Fibroblast of peridontal ligament (primary cell): ENCODE measurements around the gene BAX.

Source experiments
- DNase-seq: peaks from one replicate; pipeline ENCODE4 v3.0.0-alpha.2; 2010; ENCODE audit errors: extremely low read depth

Gene BAX

GRCh38 chr19:48962029-48962848 is 7.6 kb downstream of the BAX start:
- DNase-seq, result no peak

DNA sequence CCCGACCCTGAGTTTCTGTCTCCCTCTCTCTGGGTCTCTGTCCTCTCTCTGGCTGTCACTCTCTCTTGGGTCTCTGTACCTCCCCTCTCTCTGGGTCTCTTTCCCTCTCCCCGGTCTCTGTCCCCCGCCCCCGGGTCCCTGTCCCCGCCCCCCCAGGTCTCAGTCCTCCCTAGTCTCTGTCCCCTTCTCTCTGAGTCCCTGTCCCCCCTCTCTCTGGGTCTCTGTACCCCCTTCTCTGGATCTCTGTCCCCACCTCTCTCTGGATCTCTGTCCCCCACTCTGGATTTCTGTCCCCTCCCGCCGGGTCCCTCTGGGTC is 8.1 kb downstream of the BAX start:
- DNase-seq, result no peak

GRCh38 chr19:48963371-48964204 is 8.9 kb downstream of the BAX start:
- DNase-seq, result peak; percentile 48

DNA sequence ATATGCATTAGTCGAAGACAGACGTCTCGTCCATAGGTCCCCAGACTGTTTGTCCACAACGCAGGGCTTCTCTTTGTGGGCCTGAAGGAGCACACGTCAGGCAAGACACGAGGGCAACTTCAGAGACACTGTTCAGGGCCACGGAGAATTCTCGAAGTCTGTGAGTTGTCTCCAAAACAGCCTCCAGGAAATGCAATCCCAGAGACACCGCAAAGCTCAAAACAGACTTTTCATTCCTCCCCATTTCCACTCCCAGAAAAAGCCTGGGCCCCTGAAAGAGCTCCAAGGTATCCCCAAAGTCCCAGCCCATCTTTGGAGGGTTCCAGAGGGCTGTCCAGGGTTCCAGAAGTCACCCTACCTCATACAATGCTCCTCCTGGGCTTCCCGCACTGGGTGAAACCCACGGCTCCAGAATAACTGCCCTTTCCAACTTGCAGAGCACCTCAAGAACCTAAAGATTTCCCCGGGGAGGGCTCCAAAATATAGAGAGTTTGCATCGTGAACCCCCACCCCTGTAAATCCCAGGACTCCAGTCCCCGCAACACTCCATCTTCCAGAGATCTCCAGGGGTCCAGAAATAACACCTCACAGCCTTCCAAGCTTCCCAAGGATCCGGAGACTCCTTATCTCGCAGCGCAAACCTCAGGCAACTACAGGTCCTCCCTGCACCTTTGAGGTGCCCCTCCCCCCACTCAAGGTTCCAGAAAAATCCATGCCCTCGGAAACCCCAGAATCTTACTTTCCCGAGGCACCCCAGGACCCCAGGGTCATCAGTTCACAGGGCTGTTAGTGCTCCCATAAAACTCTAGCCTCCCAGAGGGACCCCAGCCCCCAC is 9.7 kb downstream of the BAX start:
- peak; percentile 51 for DNase-seq

GRCh38 chr19:48965040-48965805 is 10.5 kb downstream of the BAX start, which contains the start of gene FTL:
Gene FTL, plus strand, starts transcription at chr19:48965309. Its CDS starts 199 bp downstream, at chr19:48965508.
- peak; percentile 94 for DNase-seq

DNA sequence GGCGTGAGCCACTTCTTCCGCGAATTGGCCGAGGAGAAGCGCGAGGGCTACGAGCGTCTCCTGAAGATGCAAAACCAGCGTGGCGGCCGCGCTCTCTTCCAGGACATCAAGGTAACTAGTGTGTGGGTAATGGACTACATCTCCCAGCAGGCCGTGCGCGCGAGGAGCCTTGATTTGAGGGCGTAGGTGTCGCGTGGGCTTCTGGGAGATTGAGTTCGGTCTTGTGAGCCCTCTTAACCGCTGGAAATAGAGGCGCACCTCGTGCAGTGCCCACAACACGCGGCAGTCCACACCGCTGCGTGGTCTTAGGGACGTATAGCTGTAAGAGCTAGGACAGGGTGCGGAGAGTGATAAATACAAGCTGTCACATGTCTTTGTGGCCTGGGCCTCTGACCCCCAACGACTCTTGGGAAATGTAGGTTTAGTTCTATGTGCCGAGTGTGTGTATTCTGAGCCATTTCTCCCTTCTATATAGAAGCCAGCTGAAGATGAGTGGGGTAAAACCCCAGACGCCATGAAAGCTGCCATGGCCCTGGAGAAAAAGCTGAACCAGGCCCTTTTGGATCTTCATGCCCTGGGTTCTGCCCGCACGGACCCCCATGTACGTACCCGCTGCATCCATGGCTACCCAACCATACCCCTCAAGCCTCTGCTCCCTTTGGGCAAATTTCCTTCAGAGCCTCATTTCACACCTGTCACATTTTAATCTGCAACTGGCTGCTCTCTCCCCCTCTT is 11.3 kb downstream of the BAX start:
- DNase-seq, result peak; percentile 76

- DNase-seq, result no peak
Measured at GRCh38 chr19:48966541-48967345, 12.1 kb downstream of the BAX start.

- peak; percentile 75 for DNase-seq
Measured at GRCh38 chr19:48967346-48968178, 12.9 kb downstream of the BAX start.

DNA sequence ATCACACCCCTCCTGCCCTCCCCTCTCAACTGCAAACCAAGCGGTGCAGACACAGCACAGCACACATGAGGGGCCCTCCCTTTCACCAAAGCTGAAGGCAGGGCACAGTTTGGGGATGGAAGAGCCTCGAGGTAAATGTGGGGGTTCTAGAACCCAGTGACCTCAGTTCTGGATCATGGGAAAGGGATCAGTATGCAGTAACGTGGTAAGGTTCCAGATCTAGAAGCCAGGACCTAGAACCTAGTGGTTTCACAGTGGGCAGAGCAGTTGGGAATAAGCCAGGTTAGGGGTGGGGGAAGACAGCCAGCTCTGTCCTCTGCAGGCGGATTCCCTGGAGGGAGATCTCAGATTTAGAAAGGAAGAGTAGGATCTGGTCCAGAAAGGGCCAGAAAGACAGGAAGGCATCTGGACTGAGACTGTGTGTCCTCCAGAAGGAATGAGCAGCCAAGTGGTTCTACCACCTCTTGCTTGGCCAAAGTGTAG is 13.5 kb downstream of the BAX start:
- DNase-seq, result peak; percentile 55

- no peak for DNase-seq
Measured at GRCh38 chr19:48968813-48969218, 14.1 kb downstream of the BAX start.

GRCh38 chr19:48969276-48970138 is 14.8 kb downstream of the BAX start:
- DNase-seq, result no peak

DNA sequence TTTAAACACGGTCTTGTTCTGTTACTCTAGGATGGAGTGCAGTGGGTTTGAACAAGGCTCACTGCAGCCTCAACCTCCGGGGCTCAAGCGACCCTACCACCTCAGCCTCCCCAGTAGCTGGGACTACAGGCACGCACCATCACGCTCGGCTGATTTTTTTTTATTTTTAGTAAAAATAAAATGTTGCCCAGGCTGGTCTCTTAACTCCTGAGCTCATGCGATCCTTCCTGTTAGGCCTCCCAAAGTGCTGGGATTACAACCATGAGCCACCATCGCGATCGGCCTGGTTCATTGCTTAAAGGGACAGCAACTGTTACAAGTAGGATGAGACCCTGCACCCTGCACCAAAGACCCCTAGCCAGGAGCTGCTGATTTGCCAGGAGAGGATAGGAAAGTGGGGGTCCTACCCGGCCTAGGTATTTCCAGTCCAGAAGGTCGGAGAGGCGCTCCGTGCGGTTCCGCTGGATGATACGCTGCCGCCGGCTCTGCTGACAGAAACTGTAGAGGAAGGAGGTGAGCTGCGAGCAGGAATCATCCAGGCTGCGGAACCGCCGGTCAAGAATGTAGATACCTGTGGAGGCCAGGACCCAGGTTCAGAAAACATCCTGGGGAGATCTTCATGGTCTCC is 15.6 kb downstream of the BAX start:
- no peak for DNase-seq

DNA sequence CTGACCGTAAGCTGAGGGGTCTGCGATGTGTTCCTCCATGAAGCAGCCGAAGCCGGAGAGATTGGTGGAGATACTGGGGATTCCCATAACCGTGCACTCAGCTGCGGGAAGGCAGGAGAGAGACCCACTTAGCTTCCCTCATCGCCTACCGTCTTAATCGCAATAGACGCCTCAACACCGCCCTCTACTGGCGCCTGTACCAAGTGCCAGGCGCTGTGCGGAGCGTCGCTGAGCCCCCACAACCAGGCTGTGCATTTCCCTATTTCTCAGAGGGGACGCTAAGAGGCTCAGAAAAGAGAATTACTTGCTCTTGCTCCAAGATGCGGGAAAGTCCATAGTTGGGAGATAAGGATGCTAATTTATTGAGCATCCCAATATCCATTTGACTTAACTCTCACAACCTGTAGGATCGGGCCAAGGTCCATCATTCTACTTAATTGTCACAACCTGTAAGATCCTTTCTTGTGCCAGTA is 16.3 kb downstream of the BAX start:
- DNase-seq, result peak; percentile 80

GRCh38 chr19:48975947-48976847 is 21.5 kb downstream of the BAX start:
- DNase-seq, result no peak

DNA sequence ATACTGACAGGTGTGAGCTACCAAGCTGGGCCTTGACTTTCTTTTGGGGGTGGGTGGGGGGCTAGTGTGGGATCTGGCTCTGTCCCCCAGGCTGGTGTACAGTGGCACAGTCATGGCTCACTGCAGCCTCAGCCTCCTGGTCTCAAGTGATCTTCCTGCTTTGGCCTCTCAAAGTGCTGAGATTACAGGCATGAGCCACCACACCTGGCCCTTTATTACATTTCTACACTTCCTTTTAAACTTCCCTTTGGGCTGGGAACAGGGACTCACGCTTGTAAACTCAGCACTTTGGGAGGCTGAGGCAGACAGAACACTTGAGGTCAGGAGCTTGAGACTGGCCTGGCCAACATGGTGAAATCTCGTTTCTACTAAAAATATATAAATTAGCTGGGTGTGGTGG is 22.4 kb downstream of the BAX start:
- no peak for DNase-seq

DNA sequence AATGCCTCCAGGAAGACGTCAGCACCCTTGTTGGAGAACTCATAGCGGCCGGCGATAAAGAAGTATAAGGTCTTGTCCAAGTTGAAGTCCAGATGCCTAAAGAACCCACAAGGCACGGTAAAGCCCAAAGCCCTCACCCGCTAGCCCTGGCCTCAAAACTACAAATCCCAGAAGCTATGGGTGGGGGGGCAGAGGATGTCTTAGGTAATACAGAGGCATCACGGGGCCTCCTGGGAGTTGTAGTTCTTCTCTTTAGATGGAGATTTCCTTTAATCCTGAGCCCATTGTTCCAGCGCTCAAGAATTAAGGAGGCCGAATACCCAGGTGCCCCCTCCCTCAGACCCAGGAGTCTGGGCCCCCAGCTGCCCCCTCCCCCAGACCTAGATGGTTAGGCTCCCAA is 27.6 kb downstream of the BAX start:
- DNase-seq, result no peak
